HepG2 (cell line): ENCODE results near the gene MAGI1. TPM values are rescaled to one million over a fixed set of nuclear protein-coding genes. Genes with fewer than 3 reads are reported as not detected.

Source experiments
- ATAC-seq: fragments of 200-7000 bp; cut with Tn5 transposase; 3 replicates; pipeline ENCODE4 v1.9.1; 2020; ENCODE audit warnings: mild to moderate bottlenecking, moderate library complexity
- BruUV-seq: library from RNA; stranded (reverse); fragments of 400-500 nt; replicated peaks from 2 replicates; lab custom pipeline; 2021; lab: Mats Ljungman, UMichigan
- CTCF ChIA-PET: fragments of 300-600 bp; formaldehyde crosslinking; extraction: SDS; loops from one replicate; lab custom pipeline; 2021; ENCODE audit warnings: low total read pairs, inconsistent platforms, low intra/inter-chr PET ratio; lab: Yijun Ruan, JAX
- POLR2A ChIA-PET: fragments of 350-600 bp; sonication (Branson Sonifier 250); formaldehyde crosslinking; loops from one replicate; lab custom pipeline; 2020; ENCODE audit warnings: antibody characterized with exemption, inconsistent platforms; lab: Yijun Ruan, JAX
- DNase-seq: peaks from one replicate; pipeline ENCODE4 v3.0.0-alpha.2; 2015; ENCODE audit warnings: low spot score
- FAIRE-seq: peaks from 3 replicates; lab custom pipeline; 2011; peaks lifted over from hg19 to GRCh38; lab: Jason Lieb, UNC
- H2AFZ ChIP-seq: one replicate; pipeline ENCODE4 v1.6.1; 2011; ENCODE audit warnings: low read length, inconsistent platforms
- H3K27ac ChIP-seq: fragments of 300-600 bp; 3 replicates; pipeline ENCODE4 v1.8.0; 2011; ENCODE audit warnings: mixed run types, mild to moderate bottlenecking, mixed read lengths, low read length, inconsistent platforms; ENCODE audit not compliant: insufficient read depth; ENCODE audit errors: extremely low read length
- H3K27me3 ChIP-seq, 2 experiments: fragments of 200-600 bp in 1 of 2; 2 replicates in 1 of 2; 3 replicates in 1 of 2; pipeline versions ENCODE4 v1.6.0 to v1.8.0; 2011; ENCODE audit warnings: low read length in 2 of 2, mild to moderate bottlenecking in 2 of 2, moderate library complexity in 2 of 2, inconsistent platforms in 1 of 2; ENCODE audit not compliant: insufficient read depth in 2 of 2, control insufficient read depth in 1 of 2
- H3K36me3 ChIP-seq, 2 experiments: fragments of 200-600 bp in 1 of 2; replicated peaks in 1 of 2; 2 replicates in 1 of 2; 3 replicates in 1 of 2; pipeline versions ENCODE4 v1.5.1 to v1.8.0; 2011; ENCODE audit warnings: low read length in 2 of 2, inconsistent platforms in 1 of 2; ENCODE audit not compliant: insufficient read depth in 2 of 2, control insufficient read depth in 1 of 2
- H3K4me1 ChIP-seq: 2 replicates; pipeline ENCODE4 v1.5.1; 2012; ENCODE audit warnings: low read length, inconsistent platforms; ENCODE audit not compliant: insufficient read depth
- H3K4me2 ChIP-seq: 2 replicates; pipeline ENCODE4 v1.6.0; 2011; ENCODE audit warnings: low read depth, low read length, inconsistent platforms
- H3K4me3 ChIP-seq, 3 experiments: fragments of 200-600 bp in 1 of 3; sonication (generic), shearing (Covaris generic) in 1 of 3; replicated peaks in 1 of 3; 2 replicates each; pipeline ENCODE4 v1.5.1; 2011 to 2016; ENCODE audit warnings: low read length in 3 of 3, inconsistent platforms in 2 of 3, low read depth in 2 of 3, mild to moderate bottlenecking in 2 of 3, control low read depth in 1 of 3, mixed read lengths in 1 of 3; ENCODE audit not compliant: insufficient read depth in 1 of 3
- H3K79me2 ChIP-seq: one replicate; pipeline ENCODE4 v1.6.1; 2011; ENCODE audit warnings: low read length, inconsistent platforms; ENCODE audit not compliant: insufficient read depth
- H3K9ac ChIP-seq: 2 replicates; pipeline ENCODE4 v1.6.0; 2011; ENCODE audit warnings: mild to moderate bottlenecking, low read depth, low read length, inconsistent platforms; ENCODE audit not compliant: insufficient read depth
- H3K9me3 ChIP-seq: 2 replicates; pipeline ENCODE4 v1.5.1; 2012; ENCODE audit warnings: mild to moderate bottlenecking, low read length
- H4K20me1 ChIP-seq: 2 replicates; pipeline ENCODE4 v1.6.0; 2011; ENCODE audit warnings: inconsistent platforms, mild to moderate bottlenecking, low read length, moderate library complexity; ENCODE audit not compliant: insufficient read depth
- HOXA9 ChIP-seq: sonication (generic); formaldehyde crosslinking; IDR thresholded peaks from 2 replicates; pipeline ENCODE4 v1.8.1; 2022; ENCODE audit warnings: missing genetic modification reagents, mild to moderate bottlenecking, moderate library complexity, borderline replicate concordance
- NCOA2 ChIP-seq: sonication (generic); formaldehyde crosslinking; IDR thresholded peaks from 2 replicates; pipeline ENCODE4 v1.8.0; 2022; ENCODE audit warnings: inconsistent platforms
- SAFB2 ChIP-seq: sonication (generic); formaldehyde crosslinking; IDR thresholded peaks from 2 replicates; pipeline ENCODE4 v1.5.1; 2020; ENCODE audit warnings: missing genetic modification reagents, low read depth, mild to moderate bottlenecking, borderline replicate concordance
- SRF ChIP-seq: IDR thresholded peaks from 2 replicates; pipeline ENCODE4 v1.6.1; 2011; ENCODE audit warnings: mild to moderate bottlenecking, low read depth, low read length, moderate library complexity
- SYNCRIP ChIP-seq: fragments of 200-400 bp; formaldehyde crosslinking; IDR thresholded peaks from 2 replicates; pipeline ENCODE4 v1.6.1; 2018; ENCODE audit warnings: mild to moderate bottlenecking, low read depth, low read length; ENCODE audit not compliant: insufficient read depth
- ZBTB4 ChIP-seq: sonication (generic); formaldehyde crosslinking; IDR thresholded peaks from 2 replicates; pipeline ENCODE4 v1.4.0; 2020; ENCODE audit warnings: missing genetic modification reagents, mild to moderate bottlenecking, borderline replicate concordance
- ZNF20 ChIP-seq: sonication (generic); formaldehyde crosslinking; IDR thresholded peaks from 2 replicates; pipeline ENCODE4 v1.4.0; 2020; ENCODE audit warnings: mild to moderate bottlenecking, moderate library complexity, missing genetic modification reagents
- ZNF263 ChIP-seq: sonication (generic); formaldehyde crosslinking; IDR thresholded peaks from 2 replicates; pipeline ENCODE4 v1.4.0; 2020; ENCODE audit warnings: missing genetic modification reagents
- ZNF264 ChIP-seq: sonication (generic); formaldehyde crosslinking; IDR thresholded peaks from 2 replicates; pipeline ENCODE4 v1.4.0; 2020; ENCODE audit warnings: missing genetic modification reagents
- ZNF7 ChIP-seq: IDR thresholded peaks from 2 replicates; pipeline ENCODE4 v1.6.1; 2016; ENCODE audit warnings: missing biosample characterization, missing genetic modification reagents
- WGBS: methylation state at CpG from one replicate; pipeline ENCODE4 v1.1.6; 2017; ENCODE audit warnings: low lambda C conversion rate; 5-methylcytosine and 5-hydroxymethylcytosine counted together
- in situ Hi-C: cut with HindIII; loops from 2 replicates; pipeline ENCODE4 v1.10.0; 2017; ENCODE audit warnings: low pct_unique_long_range_greater_than_20kb; ENCODE audit not compliant: extremely low pct_ligation_motif_present
- intact Hi-C: fragments of 100-400 bp; cut with micrococcal nuclease; formaldehyde crosslinking; loops from one replicate; pipeline ENCODE4 v1.10.0; 2022; ENCODE audit not compliant: unreplicated experiment
- polyA plus RNA-seq, 8 experiments: library from polyadenylated mRNA; depleted of rRNA in 3 of 8; stranded (reverse) in 7 of 8; unstranded in 1 of 8; fragments of >200 nt; fragmentation: Illumina TruSeq in 4 of 8; extraction: Trizol in 4 of 8; gene quantifications; 2 replicates each; pipeline versions ENCODE4 v1.2.1 to v1.2.3, GENCODE V29; 2011 to 2016; ENCODE audit warnings: low read depth in 4 of 8, missing spikeins in 1 of 8, mixed read lengths in 1 of 8; ENCODE audit not compliant: insufficient read depth in 1 of 8
- total RNA-seq, 5 experiments: library from RNA; depleted of rRNA; stranded (reverse); fragments of >200 nt; fragmentation: Illumina TruSeq; extraction: Trizol; gene quantifications; 2 replicates each; pipeline ENCODE4 v1.2.3, GENCODE V29; 2016; ENCODE audit warnings: low read depth in 1 of 5
- TF ChIP-seq, protein P1 (sequence below): IDR thresholded peaks from 2 replicates; pipeline ENCODE4 v1.6.1; 2016; ENCODE audit warnings: mild to moderate bottlenecking
- TF ChIP-seq, protein P2 (sequence below): sonication (generic); formaldehyde crosslinking; IDR thresholded peaks from 2 replicates; pipeline ENCODE4 v1.5.0; 2020; ENCODE audit warnings: mild to moderate bottlenecking, missing genetic modification reagents, borderline replicate concordance
- TF ChIP-seq, protein P3 (sequence below): sonication (generic); IDR thresholded peaks from 2 replicates; pipeline ENCODE4 v1.6.1; 2016; ENCODE audit warnings: low read depth, borderline replicate concordance

The MAGI1 gene
- total and polyA plus RNA-seq, 2 of the 13 experiments (the other 11 are each of a cell fraction or from before 2014, with no cell fraction given), result 22.2 to 26.0 TPM

DNA sequence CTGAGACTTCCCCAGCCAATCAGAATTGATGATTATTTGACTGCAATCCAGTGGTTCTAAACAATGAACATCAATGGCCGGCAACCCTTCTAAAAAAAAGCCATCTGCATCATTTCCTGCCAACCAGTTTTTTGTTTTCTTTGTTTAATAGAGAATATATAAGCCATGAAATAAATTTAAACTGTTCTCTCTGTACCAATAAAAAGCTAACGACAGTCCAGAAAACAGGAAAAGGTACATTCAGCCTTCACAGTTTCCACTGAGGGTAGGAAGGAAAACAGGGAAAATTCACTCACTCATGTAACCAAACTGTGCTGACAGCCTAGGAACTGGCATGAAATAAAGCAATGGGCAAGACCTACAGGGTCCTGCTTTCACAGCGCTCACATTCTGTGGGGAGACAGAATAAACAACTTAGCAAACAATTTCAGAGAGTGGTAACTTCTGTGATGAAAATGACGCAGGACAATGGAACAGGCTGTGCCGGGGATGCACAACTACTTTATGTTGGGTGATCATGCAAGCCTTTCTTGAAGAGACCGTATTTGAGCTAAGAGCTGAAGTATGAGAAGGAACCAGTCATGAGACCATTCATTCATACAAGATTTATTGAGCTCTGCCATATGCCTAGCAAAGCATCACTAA is 630.1 kb downstream of the MAGI1 start (continued):
- TF ChIP-seq, protein P1, sequence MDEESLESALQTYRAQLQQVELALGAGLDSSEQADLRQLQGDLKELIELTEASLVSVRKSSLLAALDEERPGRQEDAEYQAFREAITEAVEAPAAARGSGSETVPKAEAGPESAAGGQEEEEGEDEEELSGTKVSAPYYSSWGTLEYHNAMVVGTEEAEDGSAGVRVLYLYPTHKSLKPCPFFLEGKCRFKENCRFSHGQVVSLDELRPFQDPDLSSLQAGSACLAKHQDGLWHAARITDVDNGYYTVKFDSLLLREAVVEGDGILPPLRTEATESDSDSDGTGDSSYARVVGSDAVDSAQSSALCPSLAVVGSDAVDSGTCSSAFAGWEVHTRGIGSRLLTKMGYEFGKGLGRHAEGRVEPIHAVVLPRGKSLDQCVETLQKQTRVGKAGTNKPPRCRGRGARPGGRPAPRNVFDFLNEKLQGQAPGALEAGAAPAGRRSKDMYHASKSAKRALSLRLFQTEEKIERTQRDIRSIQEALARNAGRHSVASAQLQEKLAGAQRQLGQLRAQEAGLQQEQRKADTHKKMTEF, result no peak
- TF ChIP-seq ZNF20 (CRISPR knock-in tag), result no peak
- TF ChIP-seq ZNF264 (CRISPR knock-in tag), result no peak
- no peak for TF ChIP-seq ZBTB4 (CRISPR knock-in tag)

DNA sequence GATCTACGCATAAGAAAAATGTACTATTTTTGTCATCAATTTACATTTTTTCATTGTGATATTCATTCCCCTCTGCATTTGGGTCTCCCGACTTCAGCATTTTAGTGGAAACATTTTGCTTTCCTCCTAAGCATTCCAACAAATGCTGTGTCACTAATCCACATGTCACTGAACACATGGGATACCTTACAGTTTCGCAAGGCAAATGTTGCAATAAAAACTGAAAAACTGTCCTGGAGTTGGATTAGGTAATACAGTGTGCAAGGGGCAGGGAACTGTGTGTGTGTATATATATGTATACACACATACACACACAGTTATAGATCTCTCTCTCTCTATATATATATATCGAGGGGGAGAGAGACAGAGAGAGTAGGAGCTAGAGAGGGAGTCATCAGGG is 632.2 kb downstream of the MAGI1 start:
- Histone ChIP-seq H2AFZ (no peak overlapping the region), H3K4me1 (peaks cover 9% of the 10 kb centered on the region), H3K4me2 (no peak overlapping the region), H3K79me2 (no peaks in the 10 kb centered on the region), H4K20me1 (no peaks in the 10 kb centered on the region), H3K4me3 (no peak overlapping the region), H3K9ac (no peak overlapping the region), H3K36me3 (no peaks in the 10 kb centered on the region), H3K9me3 (no peaks in the 10 kb centered on the region), H3K27me3 (no peaks in the 10 kb centered on the region), H3K27ac (peak overlapping the region; percentile 62)
- BruUV-seq, result no TSS peak
- CTCF ChIA-PET, result no interaction called here
- intact Hi-C loops, result no loop called here
- FAIRE-seq (peak; percentile 64), ATAC-seq (peak; percentile 87), DNase-seq (peak; percentile 86)
- 74% methylated on average over 4 of the region's 4 CpGs for WGBS
- in situ Hi-C loops, result loop anchor here (25.0 kb wide), 1 partner anchor 869 kb away; no protein-coding TSS in a partner anchor
- POLR2A ChIA-PET, result no interaction called here
- TF ChIP-seq, protein P2, sequence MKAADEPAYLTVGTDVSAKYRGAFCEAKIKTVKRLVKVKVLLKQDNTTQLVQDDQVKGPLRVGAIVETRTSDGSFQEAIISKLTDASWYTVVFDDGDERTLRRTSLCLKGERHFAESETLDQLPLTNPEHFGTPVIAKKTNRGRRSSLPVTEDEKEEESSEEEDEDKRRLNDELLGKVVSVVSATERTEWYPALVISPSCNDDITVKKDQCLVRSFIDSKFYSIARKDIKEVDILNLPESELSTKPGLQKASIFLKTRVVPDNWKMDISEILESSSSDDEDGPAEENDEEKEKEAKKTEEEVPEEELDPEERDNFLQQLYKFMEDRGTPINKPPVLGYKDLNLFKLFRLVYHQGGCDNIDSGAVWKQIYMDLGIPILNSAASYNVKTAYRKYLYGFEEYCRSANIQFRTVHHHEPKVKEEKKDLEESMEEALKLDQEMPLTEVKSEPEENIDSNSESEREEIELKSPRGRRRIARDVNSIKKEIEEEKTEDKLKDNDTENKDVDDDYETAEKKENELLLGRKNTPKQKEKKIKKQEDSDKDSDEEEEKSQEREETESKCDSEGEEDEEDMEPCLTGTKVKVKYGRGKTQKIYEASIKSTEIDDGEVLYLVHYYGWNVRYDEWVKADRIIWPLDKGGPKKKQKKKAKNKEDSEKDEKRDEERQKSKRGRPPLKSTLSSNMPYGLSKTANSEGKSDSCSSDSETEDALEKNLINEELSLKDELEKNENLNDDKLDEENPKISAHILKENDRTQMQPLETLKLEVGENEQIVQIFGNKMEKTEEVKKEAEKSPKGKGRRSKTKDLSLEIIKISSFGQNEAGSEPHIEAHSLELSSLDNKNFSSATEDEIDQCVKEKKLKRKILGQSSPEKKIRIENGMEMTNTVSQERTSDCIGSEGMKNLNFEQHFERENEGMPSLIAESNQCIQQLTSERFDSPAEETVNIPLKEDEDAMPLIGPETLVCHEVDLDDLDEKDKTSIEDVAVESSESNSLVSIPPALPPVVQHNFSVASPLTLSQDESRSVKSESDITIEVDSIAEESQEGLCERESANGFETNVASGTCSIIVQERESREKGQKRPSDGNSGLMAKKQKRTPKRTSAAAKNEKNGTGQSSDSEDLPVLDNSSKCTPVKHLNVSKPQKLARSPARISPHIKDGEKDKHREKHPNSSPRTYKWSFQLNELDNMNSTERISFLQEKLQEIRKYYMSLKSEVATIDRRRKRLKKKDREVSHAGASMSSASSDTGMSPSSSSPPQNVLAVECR (CRISPR knock-in tag), result no peak
- no peak for TF ChIP-seq SYNCRIP
- TF ChIP-seq SAFB2 (CRISPR knock-in tag), result no peak
- no peak for TF ChIP-seq HOXA9 (CRISPR knock-in tag)
- TF ChIP-seq SRF, result no peak
- TF ChIP-seq, protein P3, sequence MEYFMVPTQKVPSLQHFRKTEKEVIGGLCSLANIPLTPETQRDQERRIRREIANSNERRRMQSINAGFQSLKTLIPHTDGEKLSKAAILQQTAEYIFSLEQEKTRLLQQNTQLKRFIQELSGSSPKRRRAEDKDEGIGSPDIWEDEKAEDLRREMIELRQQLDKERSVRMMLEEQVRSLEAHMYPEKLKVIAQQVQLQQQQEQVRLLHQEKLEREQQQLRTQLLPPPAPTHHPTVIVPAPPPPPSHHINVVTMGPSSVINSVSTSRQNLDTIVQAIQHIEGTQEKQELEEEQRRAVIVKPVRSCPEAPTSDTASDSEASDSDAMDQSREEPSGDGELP, result no peak
- no peak for TF ChIP-seq ZNF263 (CRISPR knock-in tag)
- 0 out of 2 replicates have a peak, but pooled peaks have one; percentile 16 for TF ChIP-seq NCOA2
- no peak for TF ChIP-seq ZNF7 (CRISPR knock-in tag)
